Measurements from ENCODE around the gene AUTS2. TPM values are rescaled to one million over a fixed set of nuclear protein-coding genes. Genes with fewer than 3 reads are reported as not detected.

The AUTS2 gene
- polyA plus RNA-seq, 3 donors: 0.08 to 0.35 TPM; not detected in 1

DNA sequence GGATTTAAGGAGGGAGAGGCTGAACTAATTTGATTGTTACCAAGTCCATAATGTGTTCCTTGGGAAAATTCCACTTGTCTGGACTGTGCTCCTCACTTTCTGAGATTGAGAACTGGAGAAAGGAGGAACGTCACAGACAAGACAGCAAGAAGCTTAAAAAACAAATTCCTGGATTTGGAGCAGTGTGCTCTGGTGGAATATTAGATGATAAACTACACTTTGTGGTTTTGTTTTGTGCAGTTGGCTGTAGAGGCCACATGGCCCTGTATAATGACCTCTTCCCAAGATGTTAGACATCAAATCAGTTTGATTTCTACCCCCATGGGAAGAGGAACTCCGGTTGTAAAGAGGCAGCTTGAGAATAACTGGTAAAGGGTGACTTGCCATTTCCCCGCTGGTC lies 1112.4 kb downstream of the AUTS2 start:
- H3K36me3 ChIP-seq (replicated peaks in 1 of 2; ENCODE audit: control insufficient read depth in 1 of 2, insufficient read depth in 2 of 2, low read length in 2 of 2): no peaks in the 10 kb centered on the region
- H3K4me2 ChIP-seq (replicated peaks; ENCODE audit: extremely low read depth, low read length, poor library complexity, severe bottlenecking): no peak overlapping the region
- H4K20me1 ChIP-seq (ENCODE audit: insufficient read depth, low read length): no peaks in the 10 kb centered on the region
- Mint-ChIP-seq H3K27me3 (ENCODE audit: low read depth in 3 of 3) (peaks cover 0 to 3% (median 1%) of the 10 kb centered on the region in 3 donors), H3K4me3 (no peak overlapping the region), H3K36me3 (no peaks in the 10 kb centered on the region), H3K27ac (no peak overlapping the region), H3K4me1 (no peaks in the 10 kb centered on the region), H3K9me3 (peaks cover 0 to 4% (median 0%) of the 10 kb centered on the region in 7 donors)
- no CpG with 5 or more reads among the region's 3 CpGs for WGBS (ENCODE audit: insufficient coverage)
- no peaks in the 10 kb centered on the region for H3K79me2 ChIP-seq (ENCODE audit: insufficient read depth, low read length)
- no peak overlapping the region for H3K9ac ChIP-seq (ENCODE audit: insufficient read depth, low read length, poor library complexity, severe bottlenecking)
- TF ChIP-seq, protein P1, sequence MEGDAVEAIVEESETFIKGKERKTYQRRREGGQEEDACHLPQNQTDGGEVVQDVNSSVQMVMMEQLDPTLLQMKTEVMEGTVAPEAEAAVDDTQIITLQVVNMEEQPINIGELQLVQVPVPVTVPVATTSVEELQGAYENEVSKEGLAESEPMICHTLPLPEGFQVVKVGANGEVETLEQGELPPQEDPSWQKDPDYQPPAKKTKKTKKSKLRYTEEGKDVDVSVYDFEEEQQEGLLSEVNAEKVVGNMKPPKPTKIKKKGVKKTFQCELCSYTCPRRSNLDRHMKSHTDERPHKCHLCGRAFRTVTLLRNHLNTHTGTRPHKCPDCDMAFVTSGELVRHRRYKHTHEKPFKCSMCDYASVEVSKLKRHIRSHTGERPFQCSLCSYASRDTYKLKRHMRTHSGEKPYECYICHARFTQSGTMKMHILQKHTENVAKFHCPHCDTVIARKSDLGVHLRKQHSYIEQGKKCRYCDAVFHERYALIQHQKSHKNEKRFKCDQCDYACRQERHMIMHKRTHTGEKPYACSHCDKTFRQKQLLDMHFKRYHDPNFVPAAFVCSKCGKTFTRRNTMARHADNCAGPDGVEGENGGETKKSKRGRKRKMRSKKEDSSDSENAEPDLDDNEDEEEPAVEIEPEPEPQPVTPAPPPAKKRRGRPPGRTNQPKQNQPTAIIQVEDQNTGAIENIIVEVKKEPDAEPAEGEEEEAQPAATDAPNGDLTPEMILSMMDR (IDR thresholded peaks at IDR 0.05): no peak
- no peak overlapping the region for H3K27ac ChIP-seq (ENCODE audit: low read depth in 1 of 2, low read length in 2 of 2)
- H3K4me3 ChIP-seq (replicated peaks in 1 of 3; ENCODE audit: low read depth in 2 of 3, low read length in 3 of 3): no peak overlapping the region
- no peak overlapping the region for H2AFZ ChIP-seq (ENCODE audit: insufficient read depth, low read depth, low read length, poor library complexity, severe bottlenecking)
- H3K9me3 ChIP-seq (replicated peaks in 1 of 2; ENCODE audit: control insufficient read depth in 1 of 2, insufficient read depth in 1 of 2, low read length in 2 of 2): no peaks in the 10 kb centered on the region
- no peak for DNase-seq
- H3K27me3 ChIP-seq (ENCODE audit: control insufficient read depth in 2 of 2, insufficient read depth in 2 of 2, low read length in 2 of 2): no peaks in the 10 kb centered on the region
- intact Hi-C loops (cut with micrococcal nuclease): no loop called here
- H3K4me1 ChIP-seq (ENCODE audit: control insufficient read depth in 1 of 2, insufficient read depth in 2 of 2, low read length in 2 of 2): no peaks in the 10 kb centered on the region

DNA sequence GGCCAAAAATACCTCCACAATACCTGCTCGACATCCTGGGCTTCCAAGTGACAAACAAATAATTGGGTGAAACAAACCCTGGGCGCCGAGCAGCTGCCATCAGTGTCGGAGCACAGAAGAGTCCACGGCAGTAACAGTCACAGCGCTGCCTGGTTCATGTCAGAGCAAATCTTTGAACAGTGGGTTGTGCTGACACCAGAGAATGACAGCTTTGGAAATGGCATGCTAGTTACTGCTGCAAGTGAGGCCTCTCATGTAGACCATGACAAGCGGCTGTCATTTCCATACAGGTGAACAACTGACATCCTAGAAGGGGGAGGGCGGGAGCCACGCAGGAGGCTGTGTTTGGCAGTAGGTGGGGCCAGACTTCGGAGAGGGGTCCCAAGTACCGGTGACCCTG lies 1113.2 kb downstream of the AUTS2 start:
- Mint-ChIP-seq H3K9me3 (peaks cover 0 to 4% (median 0%) of the 10 kb centered on the region in 7 donors), H3K27ac (no peak overlapping the region), H3K36me3 (no peaks in the 10 kb centered on the region), H3K27me3 (ENCODE audit: low read depth in 3 of 3) (peaks cover 0 to 4% (median 1%) of the 10 kb centered on the region in 3 donors), H3K4me3 (no peak overlapping the region), H3K4me1 (no peaks in the 10 kb centered on the region)
- no peak overlapping the region for H3K9ac ChIP-seq (ENCODE audit: insufficient read depth, low read length, poor library complexity, severe bottlenecking)
- intact Hi-C loops (cut with micrococcal nuclease): no loop called here
- no peaks in the 10 kb centered on the region for H3K9me3 ChIP-seq (replicated peaks in 1 of 2; ENCODE audit: control insufficient read depth in 1 of 2, insufficient read depth in 1 of 2, low read length in 2 of 2)
- H3K36me3 ChIP-seq (replicated peaks in 1 of 2; ENCODE audit: control insufficient read depth in 1 of 2, insufficient read depth in 2 of 2, low read length in 2 of 2): no peaks in the 10 kb centered on the region
- no peaks in the 10 kb centered on the region for H3K27me3 ChIP-seq (ENCODE audit: control insufficient read depth in 2 of 2, insufficient read depth in 2 of 2, low read length in 2 of 2)
- no peaks in the 10 kb centered on the region for H4K20me1 ChIP-seq (ENCODE audit: insufficient read depth, low read length)
- DNase-seq: no peak
- no peak overlapping the region for H3K27ac ChIP-seq (ENCODE audit: low read depth in 1 of 2, low read length in 2 of 2)
- TF ChIP-seq, protein P1 (IDR thresholded peaks at IDR 0.05): no peak
- WGBS (ENCODE audit: insufficient coverage): 98% methylated on average over 5 of the region's 11 CpGs
- no peaks in the 10 kb centered on the region for H3K4me1 ChIP-seq (ENCODE audit: control insufficient read depth in 1 of 2, insufficient read depth in 2 of 2, low read length in 2 of 2)
- H2AFZ ChIP-seq (ENCODE audit: insufficient read depth, low read depth, low read length, poor library complexity, severe bottlenecking): no peak overlapping the region
- no peaks in the 10 kb centered on the region for H3K79me2 ChIP-seq (ENCODE audit: insufficient read depth, low read length)
- no peak overlapping the region for H3K4me3 ChIP-seq (replicated peaks in 1 of 3; ENCODE audit: low read depth in 2 of 3, low read length in 3 of 3)
- no peak overlapping the region for H3K4me2 ChIP-seq (replicated peaks; ENCODE audit: extremely low read depth, low read length, poor library complexity, severe bottlenecking)

All from CD14-positive monocyte (primary cell).